Measurements from ENCODE around the gene RBM28. TPM values are rescaled to one million over a fixed set of nuclear protein-coding genes. Genes with fewer than 3 reads are reported as not detected.

Gene RBM28
- total and polyA plus RNA-seq, 8 donors = 21.5 to 63.2 (median 56.9) TPM

GRCh38 chr7:128381161-128381821 is 37.6 kb upstream of the RBM28 start:
- no peaks in the 10 kb centered on the region for H3K27me3 ChIP-seq
- intact Hi-C loops (cut with DNase I) = no loop called here
- no peak overlapping the region for H3K4me3 ChIP-seq
- H3K4me1 ChIP-seq = peaks cover 0 to 8% of the 10 kb centered on the region in 2 donors
- ATAC-seq = peak; percentile 36
- DNase-seq = no peak
- H3K9me3 ChIP-seq = no peaks in the 10 kb centered on the region
- TF ChIP-seq, protein P1, sequence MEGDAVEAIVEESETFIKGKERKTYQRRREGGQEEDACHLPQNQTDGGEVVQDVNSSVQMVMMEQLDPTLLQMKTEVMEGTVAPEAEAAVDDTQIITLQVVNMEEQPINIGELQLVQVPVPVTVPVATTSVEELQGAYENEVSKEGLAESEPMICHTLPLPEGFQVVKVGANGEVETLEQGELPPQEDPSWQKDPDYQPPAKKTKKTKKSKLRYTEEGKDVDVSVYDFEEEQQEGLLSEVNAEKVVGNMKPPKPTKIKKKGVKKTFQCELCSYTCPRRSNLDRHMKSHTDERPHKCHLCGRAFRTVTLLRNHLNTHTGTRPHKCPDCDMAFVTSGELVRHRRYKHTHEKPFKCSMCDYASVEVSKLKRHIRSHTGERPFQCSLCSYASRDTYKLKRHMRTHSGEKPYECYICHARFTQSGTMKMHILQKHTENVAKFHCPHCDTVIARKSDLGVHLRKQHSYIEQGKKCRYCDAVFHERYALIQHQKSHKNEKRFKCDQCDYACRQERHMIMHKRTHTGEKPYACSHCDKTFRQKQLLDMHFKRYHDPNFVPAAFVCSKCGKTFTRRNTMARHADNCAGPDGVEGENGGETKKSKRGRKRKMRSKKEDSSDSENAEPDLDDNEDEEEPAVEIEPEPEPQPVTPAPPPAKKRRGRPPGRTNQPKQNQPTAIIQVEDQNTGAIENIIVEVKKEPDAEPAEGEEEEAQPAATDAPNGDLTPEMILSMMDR (IDR thresholded peaks at IDR 0.05) = no peak
- H3K36me3 ChIP-seq = no peaks in the 10 kb centered on the region
- H3K27ac ChIP-seq = no peak overlapping the region

DNA sequence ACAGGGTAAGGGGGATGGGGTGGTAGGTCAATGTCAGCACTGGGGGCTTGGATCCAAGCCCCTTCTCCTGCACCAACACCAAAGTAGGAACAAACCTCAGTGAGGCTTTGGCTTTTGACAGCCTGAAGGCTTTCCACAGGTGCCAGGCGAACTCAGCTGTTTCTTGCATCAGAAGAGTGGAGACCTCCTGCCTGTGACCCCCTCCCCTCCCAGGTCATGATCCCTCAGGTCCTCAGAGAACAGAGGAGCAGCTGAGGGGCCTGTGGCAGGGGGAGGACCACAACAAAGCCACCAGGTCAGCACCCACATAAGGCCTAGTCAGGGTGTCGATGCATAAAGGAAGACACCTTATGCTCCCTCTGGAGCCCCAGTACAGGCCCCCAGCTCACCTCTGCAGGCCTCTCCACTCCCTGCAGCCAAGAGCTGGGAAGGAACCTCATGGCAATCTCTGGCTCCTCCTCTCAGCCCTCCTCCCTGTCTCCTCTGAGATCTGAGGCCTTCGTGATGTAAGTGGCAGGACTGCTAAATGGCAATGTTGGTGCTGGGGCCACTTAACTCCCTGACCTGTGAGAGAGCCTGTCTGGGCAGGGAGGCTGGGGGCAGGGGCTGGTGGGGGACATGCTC is 36.9 kb upstream of the RBM28 start:
- H3K4me1 ChIP-seq = peaks cover 0 to 8% of the 10 kb centered on the region in 2 donors
- H3K36me3 ChIP-seq = no peaks in the 10 kb centered on the region
- H3K27me3 ChIP-seq = no peaks in the 10 kb centered on the region
- H3K9me3 ChIP-seq = no peaks in the 10 kb centered on the region
- H3K27ac ChIP-seq = no peak overlapping the region
- TF ChIP-seq, protein P1 (IDR thresholded peaks at IDR 0.05) = no peak
- no peak overlapping the region for H3K4me3 ChIP-seq
- ATAC-seq (peak; percentile 42), DNase-seq (peak in 2 of 4 donors; percentile 24 to 25)
- intact Hi-C loops (cut with DNase I) = no loop called here

GRCh38 chr7:128379900-128380479 is 36.3 kb upstream of the RBM28 start:
- Histone ChIP-seq H3K4me1 (peaks cover 0 to 8% of the 10 kb centered on the region in 2 donors), H3K9me3 (no peaks in the 10 kb centered on the region), H3K4me3 (no peak overlapping the region), H3K27ac (no peak overlapping the region), H3K27me3 (no peaks in the 10 kb centered on the region), H3K36me3 (no peaks in the 10 kb centered on the region)
- TF ChIP-seq, protein P1 (IDR thresholded peaks at IDR 0.05) = no peak
- DNase-seq = no peak
- intact Hi-C loops (cut with DNase I) = no loop called here
- ATAC-seq = no peak

DNA sequence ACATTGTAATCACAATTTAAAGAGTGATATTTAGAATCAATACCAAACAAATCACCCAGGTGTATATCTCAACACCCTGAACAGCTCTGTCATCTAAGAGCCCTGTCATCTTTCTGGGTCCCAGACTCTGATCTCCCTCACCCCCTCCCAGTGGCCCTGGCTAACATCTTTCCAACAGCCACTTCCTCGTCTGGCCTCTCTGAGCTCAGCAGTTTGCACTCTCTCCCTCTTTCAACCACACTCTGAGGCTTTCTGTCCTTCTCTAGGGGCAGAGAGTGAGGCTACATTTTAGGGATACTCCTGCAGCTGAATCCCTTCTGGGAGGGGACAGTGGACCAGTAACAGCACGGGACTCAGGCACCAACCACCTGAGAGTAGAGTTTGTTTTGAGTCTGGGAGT is 34.9 kb upstream of the RBM28 start:
- Histone ChIP-seq H3K4me1 (peaks cover 0 to 8% of the 10 kb centered on the region in 2 donors), H3K27ac (no peak overlapping the region), H3K4me3 (no peak overlapping the region), H3K36me3 (no peaks in the 10 kb centered on the region), H3K9me3 (no peaks in the 10 kb centered on the region), H3K27me3 (no peaks in the 10 kb centered on the region)
- ATAC-seq (no peak), DNase-seq (no peak)
- TF ChIP-seq, protein P1 (IDR thresholded peaks at IDR 0.05) = no peak
- intact Hi-C loops (cut with DNase I) = no loop called here

GRCh38 chr7:128376077-128376476 is 32.4 kb upstream of the RBM28 start:
- DNase-seq (no peak), ATAC-seq (no peak)
- Histone ChIP-seq H3K27ac (no peak overlapping the region), H3K4me1 (peaks cover 0 to 2% of the 10 kb centered on the region in 2 donors), H3K36me3 (no peaks in the 10 kb centered on the region), H3K27me3 (no peaks in the 10 kb centered on the region), H3K4me3 (no peak overlapping the region), H3K9me3 (no peaks in the 10 kb centered on the region)
- intact Hi-C loops (cut with DNase I) = no loop called here
- TF ChIP-seq, protein P1 (IDR thresholded peaks at IDR 0.05) = no peak
